ENCODE data around the gene ZNF469.

Gene ZNF469

DNA sequence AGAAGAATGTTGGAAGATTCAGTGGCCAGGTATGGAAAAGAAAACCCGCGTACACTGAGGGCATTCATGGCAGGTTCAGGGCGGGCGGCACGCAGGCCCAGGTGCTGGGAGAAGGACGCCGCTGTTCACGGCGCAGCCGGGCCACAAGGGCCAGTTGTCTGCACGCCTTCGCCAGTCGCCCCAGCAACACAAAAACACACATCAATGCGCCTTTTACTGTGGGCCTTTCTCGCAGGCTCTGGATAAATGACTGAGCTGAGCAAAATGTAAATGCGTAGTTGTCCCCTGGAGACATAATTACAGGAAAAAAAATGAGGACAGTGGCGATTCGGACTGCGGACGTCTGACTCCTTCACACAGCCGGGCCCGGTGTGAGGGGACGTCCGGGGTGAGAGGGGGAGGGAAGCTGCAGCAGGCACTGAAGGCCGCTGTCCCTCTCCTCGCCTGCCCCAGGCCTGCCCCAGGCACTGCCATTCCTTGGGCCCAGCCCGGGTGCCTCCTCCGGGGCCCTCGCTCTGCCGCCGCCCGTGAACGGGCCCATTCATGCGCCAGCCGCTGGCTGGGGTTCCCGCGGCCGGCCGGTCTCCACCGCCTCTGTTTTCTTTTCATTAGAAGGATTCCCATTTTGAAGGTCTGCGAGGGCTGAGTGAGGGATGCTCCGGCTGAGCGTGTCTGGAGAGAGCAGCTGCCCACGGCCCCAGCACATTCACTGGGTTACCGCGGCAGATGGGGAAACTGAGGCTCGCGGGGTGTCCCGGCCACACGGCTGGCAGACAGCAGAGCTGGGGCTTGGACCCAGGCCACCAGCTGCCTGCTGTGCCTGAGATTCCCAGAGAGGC lies 6.5 kb upstream of the ZNF469 start:
- H3K9me3 ChIP-seq (ENCODE audit: insufficient read depth, low read length) = no peaks in the 10 kb centered on the region
- H3K4me1 ChIP-seq (ENCODE audit: low read length) = no peaks in the 10 kb centered on the region
- H3K4me2 ChIP-seq (ENCODE audit: low read length) = no peak overlapping the region
- no peaks in the 10 kb centered on the region for H3K36me3 ChIP-seq (replicated peaks; ENCODE audit: low read depth, low read length)
- no peak for TF ChIP-seq EZH2phosphoT487 (IDR thresholded peaks at IDR 0.05; ENCODE audit: low read depth)
- TF ChIP-seq, protein P1, sequence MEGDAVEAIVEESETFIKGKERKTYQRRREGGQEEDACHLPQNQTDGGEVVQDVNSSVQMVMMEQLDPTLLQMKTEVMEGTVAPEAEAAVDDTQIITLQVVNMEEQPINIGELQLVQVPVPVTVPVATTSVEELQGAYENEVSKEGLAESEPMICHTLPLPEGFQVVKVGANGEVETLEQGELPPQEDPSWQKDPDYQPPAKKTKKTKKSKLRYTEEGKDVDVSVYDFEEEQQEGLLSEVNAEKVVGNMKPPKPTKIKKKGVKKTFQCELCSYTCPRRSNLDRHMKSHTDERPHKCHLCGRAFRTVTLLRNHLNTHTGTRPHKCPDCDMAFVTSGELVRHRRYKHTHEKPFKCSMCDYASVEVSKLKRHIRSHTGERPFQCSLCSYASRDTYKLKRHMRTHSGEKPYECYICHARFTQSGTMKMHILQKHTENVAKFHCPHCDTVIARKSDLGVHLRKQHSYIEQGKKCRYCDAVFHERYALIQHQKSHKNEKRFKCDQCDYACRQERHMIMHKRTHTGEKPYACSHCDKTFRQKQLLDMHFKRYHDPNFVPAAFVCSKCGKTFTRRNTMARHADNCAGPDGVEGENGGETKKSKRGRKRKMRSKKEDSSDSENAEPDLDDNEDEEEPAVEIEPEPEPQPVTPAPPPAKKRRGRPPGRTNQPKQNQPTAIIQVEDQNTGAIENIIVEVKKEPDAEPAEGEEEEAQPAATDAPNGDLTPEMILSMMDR (IDR thresholded peaks at IDR 0.05; ENCODE audit: low read depth, low read length) = no peak
- no peak overlapping the region for H3K9ac ChIP-seq (ENCODE audit: low read length)
- H3K79me2 ChIP-seq (ENCODE audit: low read length) = no peaks in the 10 kb centered on the region
- H3K27me3 ChIP-seq (ENCODE audit: low read depth, low read length) = no peaks in the 10 kb centered on the region
- no peak overlapping the region for H2AFZ ChIP-seq (ENCODE audit: low read depth, low read length)
- no peak overlapping the region for H3K27ac ChIP-seq (ENCODE audit: low read length)
- no peak overlapping the region for H3K4me3 ChIP-seq (ENCODE audit: low read length)
- no peaks in the 10 kb centered on the region for H4K20me1 ChIP-seq (ENCODE audit: insufficient read depth, low read length)

DNA sequence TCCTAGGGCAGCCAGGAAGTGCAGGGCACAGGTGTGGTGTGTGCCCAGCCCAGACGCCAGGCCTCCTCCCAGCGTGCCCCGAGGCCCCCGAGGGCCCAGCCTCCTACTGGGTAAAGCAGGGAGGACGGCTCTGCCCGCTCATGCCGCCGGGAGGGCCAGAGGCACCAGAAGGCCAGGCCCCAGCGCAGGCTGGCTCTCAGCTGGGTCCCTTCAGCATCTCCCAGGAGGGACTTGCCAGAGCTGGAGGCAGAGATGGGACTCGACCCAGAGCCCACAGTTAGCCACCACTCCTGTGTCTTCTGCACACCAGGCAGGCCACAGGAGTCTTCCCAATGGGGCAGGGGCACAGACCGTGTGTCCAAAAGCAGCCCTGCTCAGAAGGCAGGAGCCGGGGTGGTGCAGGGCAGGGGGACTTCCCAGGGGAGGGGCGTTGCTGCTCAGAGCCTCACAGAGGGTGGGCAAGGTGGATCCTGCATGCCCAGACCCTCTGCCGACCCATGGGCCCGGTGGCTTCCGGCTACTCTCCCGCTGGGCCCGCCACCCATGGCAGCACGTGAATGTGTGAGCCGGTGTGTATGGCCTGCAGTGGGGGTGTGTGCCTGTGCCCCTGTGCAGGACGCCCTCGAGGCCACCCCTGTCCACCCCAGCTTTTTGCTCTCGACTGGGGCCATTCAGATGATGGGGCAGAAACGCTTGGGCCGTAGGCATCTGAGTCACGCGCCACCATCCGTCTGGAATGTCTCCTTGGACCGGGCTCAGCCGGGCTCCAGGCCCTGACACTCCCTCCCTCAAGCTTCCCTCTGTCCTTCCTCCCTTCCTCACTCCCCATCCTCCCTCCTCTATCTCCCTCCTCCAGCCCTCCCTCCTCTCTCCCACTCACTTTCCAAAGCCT lies 5.7 kb upstream of the ZNF469 start:
- H3K4me3 ChIP-seq (ENCODE audit: low read length) = no peak overlapping the region
- no peak for TF ChIP-seq EZH2phosphoT487 (IDR thresholded peaks at IDR 0.05; ENCODE audit: low read depth)
- TF ChIP-seq, protein P1 (IDR thresholded peaks at IDR 0.05; ENCODE audit: low read depth, low read length) = no peak
- no peaks in the 10 kb centered on the region for H3K27me3 ChIP-seq (ENCODE audit: low read depth, low read length)
- no peak overlapping the region for H2AFZ ChIP-seq (ENCODE audit: low read depth, low read length)
- no peaks in the 10 kb centered on the region for H3K4me1 ChIP-seq (ENCODE audit: low read length)
- no peaks in the 10 kb centered on the region for H3K79me2 ChIP-seq (ENCODE audit: low read length)
- no peak overlapping the region for H3K9ac ChIP-seq (ENCODE audit: low read length)
- H4K20me1 ChIP-seq (ENCODE audit: insufficient read depth, low read length) = no peaks in the 10 kb centered on the region
- no peaks in the 10 kb centered on the region for H3K9me3 ChIP-seq (ENCODE audit: insufficient read depth, low read length)
- no peak overlapping the region for H3K27ac ChIP-seq (ENCODE audit: low read length)
- H3K4me2 ChIP-seq (ENCODE audit: low read length) = no peak overlapping the region
- H3K36me3 ChIP-seq (replicated peaks; ENCODE audit: low read depth, low read length) = no peaks in the 10 kb centered on the region

DNA sequence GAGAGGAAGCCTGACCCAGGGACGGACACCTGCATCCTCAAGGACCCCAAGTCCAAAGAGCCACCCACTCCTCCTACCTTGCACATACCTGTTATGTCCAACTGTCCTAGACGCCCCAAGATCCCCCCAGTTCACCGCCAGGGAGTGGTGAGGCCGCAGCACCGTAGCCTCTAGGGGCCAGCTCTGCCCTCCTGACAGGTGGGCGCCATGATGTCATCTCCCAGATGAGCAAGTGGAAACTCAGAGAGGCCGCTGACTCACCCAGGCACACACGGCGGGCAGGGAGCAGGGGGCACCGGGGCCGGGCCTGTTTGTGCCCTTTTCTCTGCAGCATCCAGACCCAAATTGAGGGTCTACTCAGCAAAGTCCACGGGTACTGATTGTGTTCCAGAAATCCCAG lies 4.8 kb upstream of the ZNF469 start:
- Histone ChIP-seq H3K4me2 (ENCODE audit: low read length) (no peak overlapping the region), H3K27ac (ENCODE audit: low read length) (no peak overlapping the region), H3K9me3 (ENCODE audit: insufficient read depth, low read length) (no peaks in the 10 kb centered on the region), H2AFZ (ENCODE audit: low read depth, low read length) (no peak overlapping the region), H4K20me1 (ENCODE audit: insufficient read depth, low read length) (no peaks in the 10 kb centered on the region), H3K27me3 (ENCODE audit: low read depth, low read length) (no peaks in the 10 kb centered on the region), H3K4me1 (ENCODE audit: low read length) (no peaks in the 10 kb centered on the region), H3K9ac (ENCODE audit: low read length) (no peak overlapping the region), H3K4me3 (ENCODE audit: low read length) (no peak overlapping the region), H3K36me3 (replicated peaks; ENCODE audit: low read depth, low read length) (no peaks in the 10 kb centered on the region), H3K79me2 (ENCODE audit: low read length) (no peaks in the 10 kb centered on the region)
- TF ChIP-seq, protein P1 (IDR thresholded peaks at IDR 0.05; ENCODE audit: low read depth, low read length) = no peak
- no peak for TF ChIP-seq EZH2phosphoT487 (IDR thresholded peaks at IDR 0.05; ENCODE audit: low read depth)

DNA sequence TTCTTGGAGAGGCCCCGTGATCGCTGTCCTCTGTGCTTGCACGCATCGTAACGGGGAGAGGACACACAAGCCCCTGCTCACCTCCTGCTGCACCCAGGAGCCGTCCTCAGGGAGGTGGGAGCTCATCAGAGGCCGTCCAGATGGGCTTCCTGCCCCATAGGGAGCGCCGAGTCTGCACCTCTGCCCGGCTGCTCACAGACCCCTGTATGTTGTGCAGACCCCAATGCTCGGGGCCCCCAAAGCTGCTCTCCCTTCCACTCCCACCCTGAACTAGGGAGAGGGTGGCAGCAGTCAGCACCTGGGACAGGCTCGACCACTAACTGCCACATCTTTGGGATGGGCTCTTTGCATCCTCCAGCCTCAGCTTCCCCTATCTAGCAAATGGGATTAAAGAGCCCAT lies 4.4 kb upstream of the ZNF469 start:
- H3K4me2 ChIP-seq (ENCODE audit: low read length) = no peak overlapping the region
- no peak overlapping the region for H2AFZ ChIP-seq (ENCODE audit: low read depth, low read length)

More for the DNA sequence above, 4.4 kb upstream of the ZNF469 start:
- TF ChIP-seq, protein P1 (IDR thresholded peaks at IDR 0.05; ENCODE audit: low read depth, low read length) = no peak
- H3K36me3 ChIP-seq (replicated peaks; ENCODE audit: low read depth, low read length) = no peaks in the 10 kb centered on the region
- no peak overlapping the region for H3K9ac ChIP-seq (ENCODE audit: low read length)
- no peaks in the 10 kb centered on the region for H3K9me3 ChIP-seq (ENCODE audit: insufficient read depth, low read length)
- no peak overlapping the region for H3K4me3 ChIP-seq (ENCODE audit: low read length)
- H3K27me3 ChIP-seq (ENCODE audit: low read depth, low read length) = no peaks in the 10 kb centered on the region
- no peaks in the 10 kb centered on the region for H3K79me2 ChIP-seq (ENCODE audit: low read length)
- no peaks in the 10 kb centered on the region for H4K20me1 ChIP-seq (ENCODE audit: insufficient read depth, low read length)
- no peak overlapping the region for H3K27ac ChIP-seq (ENCODE audit: low read length)
- H3K4me1 ChIP-seq (ENCODE audit: low read length) = no peaks in the 10 kb centered on the region
